IMR-90 (cell line): Measurements from ENCODE around the gene MID1. TPM values are rescaled to one million over a fixed set of nuclear protein-coding genes. Genes with fewer than 3 reads are reported as not detected.

Experiments used
- ATAC-seq: fragments of 200-7000 bp; cut with Tn5 transposase; 2 replicates; pipeline ENCODE4 v1.9.1; 2020; ENCODE audit warnings: low read depth, mild to moderate bottlenecking, moderate library complexity
- BruUV-seq: library from RNA; stranded (reverse); fragments of 400-500 nt; replicated peaks from 2 replicates; lab custom pipeline; 2021; lab: Mats Ljungman, UMichigan
- CTCF ChIA-PET: fragments of 300-600 bp; formaldehyde crosslinking; extraction: SDS; loops from one replicate; lab custom pipeline; 2021; ENCODE audit warnings: antibody characterized with exemption; lab: Yijun Ruan, JAX
- POLR2A ChIA-PET: fragments of 300-600 bp; sonication (Branson Sonifier 250); formaldehyde crosslinking; loops from one replicate; lab custom pipeline; 2022; ENCODE audit warnings: antibody characterized with exemption; ENCODE audit not compliant: unreplicated experiment; lab: Charles Lee
- DNase-seq: peaks from one replicate; pipeline ENCODE4 v3.0.0; 2013
- H2AFZ ChIP-seq: replicated peaks from 2 replicates; pipeline ENCODE3; 2013; ENCODE audit warnings: low read length, mild to moderate bottlenecking; ENCODE audit not compliant: poor library complexity
- H2AK5ac ChIP-seq: 2 replicates; pipeline ENCODE4 v1.6.1; 2013; ENCODE audit warnings: low read depth, low read length, inconsistent platforms
- H2AK9ac ChIP-seq: replicated peaks from 2 replicates; pipeline ENCODE3; 2013; ENCODE audit warnings: mild to moderate bottlenecking, low read depth, low read length, moderate library complexity; ENCODE audit not compliant: poor library complexity
- H2BK120ac ChIP-seq: 2 replicates; pipeline ENCODE4 v1.6.1; 2013; ENCODE audit warnings: low read depth, low read length, inconsistent platforms
- H2BK15ac ChIP-seq: 3 replicates; pipeline ENCODE4 v1.6.1; 2013; ENCODE audit warnings: low read depth, low read length, inconsistent platforms
- H2BK20ac ChIP-seq: 2 replicates; pipeline ENCODE4 v1.6.1; 2013; ENCODE audit warnings: low read depth, mild to moderate bottlenecking, inconsistent platforms, low read length, moderate library complexity
- H2BK5ac ChIP-seq: 2 replicates; pipeline ENCODE4 v1.6.1; 2013; ENCODE audit warnings: mild to moderate bottlenecking, low read depth, low read length, inconsistent platforms; ENCODE audit not compliant: poor library complexity, severe bottlenecking
- H3K14ac ChIP-seq: replicated peaks from 2 replicates; pipeline ENCODE4 v1.6.1; 2013; ENCODE audit warnings: low read depth, low read length, inconsistent platforms
- H3K18ac ChIP-seq: 2 replicates; pipeline ENCODE4 v1.6.1; 2013; ENCODE audit warnings: low read depth, low read length, control low read depth
- H3K23ac ChIP-seq: 2 replicates; pipeline ENCODE4 v1.6.1; 2013; ENCODE audit warnings: low read depth, low read length, inconsistent platforms
- H3K27ac ChIP-seq: 2 replicates; pipeline ENCODE4 v1.5.1; 2013; ENCODE audit warnings: mild to moderate bottlenecking, control low read depth, low read length; ENCODE audit not compliant: insufficient read depth
- H3K27me3 ChIP-seq: 2 replicates; pipeline ENCODE4 v1.6.1; 2013; ENCODE audit warnings: low read length; ENCODE audit not compliant: control insufficient read depth, insufficient read depth
- H3K36me3 ChIP-seq: 2 replicates; pipeline ENCODE4 v1.6.1; 2013; ENCODE audit warnings: low read length, mixed read lengths; ENCODE audit not compliant: control insufficient read depth, insufficient read depth
- H3K4ac ChIP-seq: 2 replicates; pipeline ENCODE4 v1.6.1; 2013; ENCODE audit warnings: low read depth, low read length, inconsistent platforms
- H3K4me1 ChIP-seq: 2 replicates; pipeline ENCODE4 v1.6.1; 2013; ENCODE audit warnings: low read length, mixed read lengths; ENCODE audit not compliant: control insufficient read depth, insufficient read depth
- H3K4me2 ChIP-seq: 2 replicates; pipeline ENCODE4 v1.6.1; 2013; ENCODE audit warnings: low read depth, mild to moderate bottlenecking, control low read depth, low read length, moderate library complexity
- H3K4me3 ChIP-seq: 2 replicates; pipeline ENCODE4 v1.5.1; 2013; ENCODE audit warnings: low read depth, mild to moderate bottlenecking, control low read depth, low read length, moderate library complexity; ENCODE audit not compliant: insufficient read depth
- H3K56ac ChIP-seq: 2 replicates; pipeline ENCODE4 v1.6.1; 2013; ENCODE audit warnings: low read length, inconsistent platforms; ENCODE audit not compliant: insufficient read depth; ENCODE audit errors: extremely low read depth
- H3K79me1 ChIP-seq, 2 experiments: 2 replicates each; pipeline ENCODE4 v1.6.1; 2013; ENCODE audit warnings: low read length in 2 of 2, inconsistent platforms in 1 of 2, low read depth in 1 of 2
- H3K9ac ChIP-seq: 2 replicates; pipeline ENCODE4 v1.6.1; 2013; ENCODE audit warnings: low read depth, low read length, control low read depth
- H3K9me1 ChIP-seq: 2 replicates; pipeline ENCODE4 v1.6.1; 2013; ENCODE audit warnings: low read length, inconsistent platforms; ENCODE audit not compliant: insufficient read depth
- H3K9me3 ChIP-seq: 2 replicates; pipeline ENCODE4 v1.6.1; 2013; ENCODE audit warnings: low read length; ENCODE audit not compliant: control insufficient read depth, insufficient read depth
- H4K20me1 ChIP-seq: 2 replicates; pipeline ENCODE4 v1.6.1; 2013; ENCODE audit warnings: low read length, inconsistent platforms; ENCODE audit not compliant: insufficient read depth
- H4K5ac ChIP-seq: 2 replicates; pipeline ENCODE4 v1.6.1; 2013; ENCODE audit warnings: mild to moderate bottlenecking, low read depth, low read length, control low read depth
- H4K8ac ChIP-seq, 2 experiments: 2 replicates each; pipeline ENCODE4 v1.6.1; 2013; ENCODE audit warnings: low read depth in 2 of 2, low read length in 2 of 2, control low read depth in 1 of 2, inconsistent platforms in 1 of 2
- H4K91ac ChIP-seq: 2 replicates; pipeline ENCODE4 v1.6.1; 2013; ENCODE audit warnings: low read depth, low read length, inconsistent platforms; ENCODE audit not compliant: insufficient read depth
- BHLHE40 ChIP-seq: fragments of 150-350 bp; IDR thresholded peaks from 2 replicates; pipeline ENCODE4 v1.6.1; 2016; ENCODE audit warnings: mild to moderate bottlenecking, low read depth, low read length
- CEBPB ChIP-seq: IDR thresholded peaks from 2 replicates; pipeline ENCODE4 v1.6.1; 2012; ENCODE audit warnings: low read depth, low read length, improper control_type of control experiment
- ELK1 ChIP-seq: fragments of 150-350 bp; IDR thresholded peaks from 2 replicates; pipeline ENCODE4 v1.6.1; 2016; ENCODE audit warnings: low read depth, mild to moderate bottlenecking, low read length, moderate library complexity, borderline replicate concordance
- FOS ChIP-seq: fragments of 150-350 bp; IDR thresholded peaks from 2 replicates; pipeline ENCODE4 v1.6.1; 2016; ENCODE audit warnings: low read depth, low read length
- MAFK ChIP-seq: IDR thresholded peaks from 2 replicates; pipeline ENCODE4 v1.6.1; 2012; ENCODE audit warnings: low read depth, low read length, improper control_type of control experiment
- MAZ ChIP-seq: IDR thresholded peaks from 2 replicates; pipeline ENCODE4 v1.6.1; 2012; ENCODE audit warnings: low read depth, mild to moderate bottlenecking, low read length, improper control_type of control experiment, moderate library complexity, borderline replicate concordance
- MXI1 ChIP-seq: IDR thresholded peaks from 2 replicates; pipeline ENCODE4 v1.6.1; 2012; ENCODE audit warnings: low read depth, mild to moderate bottlenecking, low read length, moderate library complexity, borderline replicate concordance
- NFE2L2 ChIP-seq: fragments of 150-350 bp; IDR thresholded peaks from 2 replicates; pipeline ENCODE4 v1.6.1; 2016; ENCODE audit warnings: low read depth, mild to moderate bottlenecking, low read length
- POLR2A ChIP-seq: IDR thresholded peaks from 2 replicates; pipeline ENCODE4 v1.6.1; 2012; ENCODE audit warnings: mild to moderate bottlenecking, low read depth, low read length
- RAD21 ChIP-seq: IDR thresholded peaks from 2 replicates; pipeline ENCODE4 v1.6.1; 2012; ENCODE audit warnings: low read length, improper control_type of control experiment
- RCOR1 ChIP-seq: IDR thresholded peaks from 2 replicates; pipeline ENCODE4 v1.6.1; 2012; ENCODE audit warnings: mild to moderate bottlenecking, low read length, improper control_type of control experiment; ENCODE audit not compliant: insufficient replicate concordance
- RFX5 ChIP-seq: IDR thresholded peaks from 2 replicates; pipeline ENCODE4 v1.8.0; 2012; ENCODE audit warnings: low read depth, mild to moderate bottlenecking, low read length, moderate library complexity
- SMC3 ChIP-seq: fragments of 150-350 bp; IDR thresholded peaks from 2 replicates; pipeline ENCODE4 v1.6.1; 2016; ENCODE audit warnings: low read depth, mild to moderate bottlenecking, antibody characterized with exemption, low read length, moderate library complexity
- WGBS, 2 experiments: methylation state at CpG; one replicate each; pipeline versions ENCODE4 v1.1.5 to v1.1.7; 2013; ENCODE audit warnings: missing lambda C conversion rate in 2 of 2; ENCODE audit not compliant: insufficient read length in 1 of 2; ENCODE audit errors: extremely low coverage in 2 of 2; 5-methylcytosine and 5-hydroxymethylcytosine counted together
- dilution Hi-C: fragments of 300-500 bp; cut with HindIII; formaldehyde crosslinking; loops from one replicate; pipeline ENCODE4 v1.14.3; 2018; ENCODE audit warnings: low sequenced_read_pairs; ENCODE audit not compliant: unreplicated experiment
- in situ Hi-C: fragments of 300-500 bp; cut with MboI; formaldehyde crosslinking; loops from 3 replicates; pipeline ENCODE4 v1.14.3; 2019; ENCODE audit warnings: low sequenced_read_pairs, inconsistent platforms, mixed read lengths
- intact Hi-C: fragments of 100-400 bp; cut with micrococcal nuclease; formaldehyde crosslinking; loops from 2 replicates; pipeline ENCODE4 v1.10.0; 2022
- polyA plus RNA-seq, 3 experiments: library from polyadenylated mRNA; depleted of rRNA; stranded (reverse); fragments of >200 nt; gene quantifications; 2 replicates each; pipeline ENCODE4 v1.2.3, GENCODE V29; 2012; ENCODE audit warnings: low replicate concordance in 1 of 3
- total RNA-seq: library from RNA; depleted of rRNA; stranded (reverse); fragments of >200 nt; gene quantifications from 2 replicates; pipeline ENCODE4 v1.2.3, GENCODE V29; 2012

Gene MID1
- total and polyA plus RNA-seq, 2 of the 4 experiments (the other 2 are of a cell fraction), result 37.2 to 106 TPM

- H3K27me3 ChIP-seq, result no peaks in the 10 kb centered on the region
- CTCF ChIA-PET, result interaction anchor here (1.1 kb wide), 1 partner anchor 18 kb away, joined by 3 read pairs; no protein-coding TSS in a partner anchor
- H2AK5ac ChIP-seq, result no peak overlapping the region
- no peak overlapping the region for H3K56ac ChIP-seq
- 0 out of 2 replicates have a peak overlapping the region, but pooled peaks have one; percentile 17 for H3K4ac ChIP-seq
- H3K9ac ChIP-seq, result no peak overlapping the region
- BruUV-seq, result no TSS peak
- H4K91ac ChIP-seq, result no peak overlapping the region
- in situ Hi-C loops, result no loop called here
- intact Hi-C loops, result no loop called here
- peaks cover 0 to 3% of the 10 kb centered on the region in 2 experiments; a peak in 1 of 4 replicates for H3K79me1 ChIP-seq
- dilution Hi-C loops, result no loop called here
- H3K9me3 ChIP-seq, result no peaks in the 10 kb centered on the region
- H2BK120ac ChIP-seq, result 0 out of 2 replicates have a peak overlapping the region, but pooled peaks have one; percentile 36
- H3K14ac ChIP-seq, result 0 out of 2 replicates have a peak overlapping the region, but pooled peaks have one; percentile 6
- no peak overlapping the region for H3K23ac ChIP-seq
- no peak for TF ChIP-seq RAD21
- no peak for TF ChIP-seq MAFK
- TF ChIP-seq FOS, result no peak
- no peak for TF ChIP-seq RFX5
- TF ChIP-seq RCOR1, result no peak
- TF ChIP-seq NFE2L2, result no peak
- TF ChIP-seq BHLHE40, result no peak
- no peak for TF ChIP-seq ELK1
- no peak for TF ChIP-seq MAZ
- no peak for TF ChIP-seq MXI1
- TF ChIP-seq POLR2A, result no peak
- no peak for TF ChIP-seq CEBPB
- no peak for TF ChIP-seq SMC3
- peaks cover 7% of the 10 kb centered on the region; the same call in 1 of the 2 replicates for H3K36me3 ChIP-seq
- DNase-seq, result peak; percentile 54
- peak overlapping the region; percentile 73 for H2BK5ac ChIP-seq
- H2BK15ac ChIP-seq, result no peak overlapping the region; the same call in 2 of the 3 replicates
- H3K4me1 ChIP-seq, result peaks cover 5% of the 10 kb centered on the region
- H3K4me2 ChIP-seq, result no peak overlapping the region; the same call in 1 of the 2 replicates
- no peak overlapping the region for H4K5ac ChIP-seq
- no CpG with 5 or more reads among the region's 3 CpGs for WGBS, 2 experiments
- H4K20me1 ChIP-seq, result no peaks in the 10 kb centered on the region
- no peak overlapping the region for H3K4me3 ChIP-seq
- no peak overlapping the region for H2AK9ac ChIP-seq
- H2BK20ac ChIP-seq, result peak overlapping the region; percentile 82
- ATAC-seq, result peak; percentile 27
- H3K27ac ChIP-seq, result peak overlapping the region; percentile 54
- H3K18ac ChIP-seq, result peak overlapping the region; percentile 20; the same call in 1 of the 2 replicates
- peaks cover 2% of the 10 kb centered on the region; the same call in 1 of the 2 replicates for H3K9me1 ChIP-seq
- H2AFZ ChIP-seq, result no peak overlapping the region
- peak overlapping the region in 1 of 2 experiments; percentile 3; a peak in 1 of 4 replicates for H4K8ac ChIP-seq
- POLR2A ChIA-PET, result no interaction called here
These were observed 152.6 kb downstream of the MID1 start for GRCh38 chrX:10467793-10468192.
